Endothelial cell (in vitro differentiated cells): ENCODE data around the gene ZHX3. TPM values are rescaled to one million over a fixed set of nuclear protein-coding genes. Genes with fewer than 3 reads are reported as not detected.

ENCODE experiments used
- DNase-seq: peaks from one replicate; pipeline ENCODE4 v3.0.0; 2021; ENCODE audit warnings: low spot score
- H3K27ac Mint-ChIP-seq: one replicate; pipeline ENCODE4 v1.8.0; 2021; ENCODE audit warnings: mixed read lengths, inconsistent platforms; ENCODE audit not compliant: unreplicated experiment
- H3K27me3 Mint-ChIP-seq: one replicate; pipeline ENCODE4 v1.8.0; 2021; ENCODE audit warnings: mild to moderate bottlenecking, moderate library complexity, mixed read lengths, inconsistent platforms; ENCODE audit not compliant: unreplicated experiment
- H3K36me3 Mint-ChIP-seq: one replicate; pipeline ENCODE4 v1.8.0; 2021; ENCODE audit warnings: mild to moderate bottlenecking, low read depth, mixed read lengths, inconsistent platforms; ENCODE audit not compliant: unreplicated experiment
- H3K4me1 Mint-ChIP-seq: one replicate; pipeline ENCODE4 v1.8.0; 2021; ENCODE audit warnings: mild to moderate bottlenecking, mixed read lengths, inconsistent platforms; ENCODE audit not compliant: unreplicated experiment
- H3K4me3 Mint-ChIP-seq: one replicate; pipeline ENCODE4 v1.8.0; 2021; ENCODE audit warnings: mild to moderate bottlenecking, mixed read lengths, inconsistent platforms; ENCODE audit not compliant: unreplicated experiment
- H3K9me3 Mint-ChIP-seq: one replicate; pipeline ENCODE4 v1.8.0; 2021; ENCODE audit warnings: mixed read lengths, inconsistent platforms; ENCODE audit not compliant: unreplicated experiment
- total RNA-seq: library from RNA; stranded (reverse); fragmentation: NEBNext Ultra II Directional; extraction: Animal tissue kit (Norgen Biotek cat#: 25700); gene quantifications from one replicate; pipeline ENCODE4 v1.2.1, GENCODE V29; 2021; ENCODE audit not compliant: unreplicated experiment
- TF ChIP-seq, protein P1 (sequence below): fragments of 200-600 bp; sonication (generic); IDR thresholded peaks from one replicate; pipeline ENCODE4 v1.5.0; 2021; ENCODE audit warnings: antibody characterized with exemption; ENCODE audit not compliant: unreplicated experiment

Gene ZHX3
- total RNA-seq, 1 donor from 2014 or later, result 20.9 TPM

- H3K27me3 Mint-ChIP-seq, result peaks cover 19% of the 10 kb centered on the region
- H3K36me3 Mint-ChIP-seq, result peaks cover 40% of the 10 kb centered on the region
- DNase-seq, result peak; percentile 91
- peaks cover 46% of the 10 kb centered on the region for H3K4me1 Mint-ChIP-seq
- no peaks in the 10 kb centered on the region for H3K9me3 Mint-ChIP-seq
- TF ChIP-seq, protein P1, sequence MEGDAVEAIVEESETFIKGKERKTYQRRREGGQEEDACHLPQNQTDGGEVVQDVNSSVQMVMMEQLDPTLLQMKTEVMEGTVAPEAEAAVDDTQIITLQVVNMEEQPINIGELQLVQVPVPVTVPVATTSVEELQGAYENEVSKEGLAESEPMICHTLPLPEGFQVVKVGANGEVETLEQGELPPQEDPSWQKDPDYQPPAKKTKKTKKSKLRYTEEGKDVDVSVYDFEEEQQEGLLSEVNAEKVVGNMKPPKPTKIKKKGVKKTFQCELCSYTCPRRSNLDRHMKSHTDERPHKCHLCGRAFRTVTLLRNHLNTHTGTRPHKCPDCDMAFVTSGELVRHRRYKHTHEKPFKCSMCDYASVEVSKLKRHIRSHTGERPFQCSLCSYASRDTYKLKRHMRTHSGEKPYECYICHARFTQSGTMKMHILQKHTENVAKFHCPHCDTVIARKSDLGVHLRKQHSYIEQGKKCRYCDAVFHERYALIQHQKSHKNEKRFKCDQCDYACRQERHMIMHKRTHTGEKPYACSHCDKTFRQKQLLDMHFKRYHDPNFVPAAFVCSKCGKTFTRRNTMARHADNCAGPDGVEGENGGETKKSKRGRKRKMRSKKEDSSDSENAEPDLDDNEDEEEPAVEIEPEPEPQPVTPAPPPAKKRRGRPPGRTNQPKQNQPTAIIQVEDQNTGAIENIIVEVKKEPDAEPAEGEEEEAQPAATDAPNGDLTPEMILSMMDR, result no peak
- peak within 1 kb of the TSS; percentile 96 for H3K27ac Mint-ChIP-seq
- H3K4me3 Mint-ChIP-seq, result peak within 1 kb of the TSS; percentile 97
Measured at GRCh38 chr20:41136680-41137613, 180.6 kb downstream of the ZHX3 start, which contains the start of gene PLCG1. PLCG1 (plus strand) TSS chr20:41137543; CDS start chr20:41137642, 99 bp downstream.

DNA sequence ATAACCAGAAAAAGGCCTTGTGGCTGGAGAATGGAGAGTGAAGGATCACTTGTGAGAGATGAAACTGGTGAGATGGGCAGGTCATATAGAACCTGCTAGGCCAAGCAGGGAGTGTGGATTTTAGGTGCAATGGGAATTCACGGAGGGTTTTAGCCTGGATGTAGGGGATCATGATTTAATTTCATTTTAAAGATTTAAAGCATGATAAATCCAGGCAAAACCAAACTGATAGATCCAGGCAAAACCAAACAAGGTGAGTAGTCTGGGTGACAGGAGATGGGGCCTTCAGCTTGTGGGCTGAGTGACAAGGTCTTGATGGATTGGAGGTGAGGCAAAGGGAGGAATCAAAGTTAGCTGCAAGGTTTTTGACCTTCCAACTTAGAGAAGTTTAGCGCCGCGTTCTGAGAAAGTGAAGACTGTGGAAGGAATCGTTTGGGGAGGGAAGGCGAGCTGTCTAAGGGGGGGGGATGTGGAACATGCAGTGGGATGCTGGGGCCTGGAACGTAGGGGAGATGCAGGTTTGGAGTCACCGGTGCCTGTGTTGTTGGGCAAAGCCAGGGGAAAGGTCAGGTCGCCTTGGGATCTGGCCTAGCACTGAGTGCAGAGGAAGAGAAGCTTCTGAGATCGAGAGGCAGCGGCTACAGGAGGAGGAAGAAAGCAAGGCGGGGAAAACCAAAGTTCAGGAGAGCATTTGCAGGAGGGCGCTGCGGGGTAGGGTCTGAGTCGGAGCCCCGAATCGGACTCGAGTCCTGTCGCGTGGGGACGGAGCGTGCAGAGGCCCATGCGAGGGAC is 181.4 kb downstream of the ZHX3 start:
- Mint-ChIP-seq H3K4me3 (peak overlapping the region; percentile 87), H3K36me3 (peaks cover 38% of the 10 kb centered on the region), H3K27ac (peak overlapping the region; percentile 86), H3K27me3 (peaks cover 18% of the 10 kb centered on the region), H3K4me1 (peaks cover 38% of the 10 kb centered on the region), H3K9me3 (no peaks in the 10 kb centered on the region)
- no peak for DNase-seq
- TF ChIP-seq, protein P1, result no peak

- TF ChIP-seq, protein P1, result peak; percentile 78
- Mint-ChIP-seq H3K4me1 (peaks cover 30% of the 10 kb centered on the region), H3K27me3 (peaks cover 18% of the 10 kb centered on the region), H3K36me3 (peaks cover 33% of the 10 kb centered on the region), H3K9me3 (no peaks in the 10 kb centered on the region), H3K27ac (peak overlapping the region; percentile 86), H3K4me3 (peak overlapping the region; percentile 87)
- peak; percentile 64 for DNase-seq
Measured at GRCh38 chr20:41135187-41135887, 182.2 kb downstream of the ZHX3 start.

- H3K36me3 Mint-ChIP-seq, result peaks cover 29% of the 10 kb centered on the region
- no peaks in the 10 kb centered on the region for H3K9me3 Mint-ChIP-seq
- H3K4me1 Mint-ChIP-seq, result peaks cover 23% of the 10 kb centered on the region
- DNase-seq, result no peak
- no peak overlapping the region for H3K27ac Mint-ChIP-seq
- peak overlapping the region; percentile 87 for H3K4me3 Mint-ChIP-seq
- TF ChIP-seq, protein P1, result no peak
- H3K27me3 Mint-ChIP-seq, result peaks cover 16% of the 10 kb centered on the region
Measured at GRCh38 chr20:41134362-41135186, 183.0 kb downstream of the ZHX3 start.
